ENCODE measurements around the gene ABCC1. TPM values are rescaled to one million over a fixed set of nuclear protein-coding genes. Genes with fewer than 3 reads are reported as not detected.
A peak's percentile ranks its signal among the peaks of the same experiment; 100 is the strongest.
"Not testable (repeated sequence)": the region's sequence is repeated elsewhere in the genome, so short reads cannot be mapped to it uniquely, and the experiment has no call there.

Gene ABCC1
- total RNA-seq, 1 donor from 2014 or later, result 95.7 TPM

DNA sequence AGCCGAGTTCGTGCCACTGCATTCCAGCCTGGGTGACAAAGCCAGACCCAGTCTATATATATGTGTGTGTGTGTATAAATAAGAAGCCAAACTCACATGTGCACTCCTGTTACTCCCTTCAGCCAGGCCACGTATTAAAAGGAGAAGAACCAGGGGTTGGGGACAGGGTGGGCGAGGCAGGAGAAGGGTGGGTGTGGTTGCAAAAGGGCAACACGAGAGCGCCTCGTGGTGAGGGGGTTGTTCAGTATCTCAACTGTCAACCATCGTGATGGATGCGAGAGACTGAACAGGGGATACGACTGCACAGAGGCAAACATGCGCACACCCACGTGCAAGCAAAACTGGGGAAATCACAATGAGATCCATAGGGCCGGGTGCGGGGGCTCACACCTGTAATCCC is 219.0 kb downstream of the ABCC1 start:
- H3K27me3 Mint-ChIP-seq (ENCODE audit: low read depth), result no peaks in the 10 kb centered on the region
- no peak overlapping the region for H3K4me3 Mint-ChIP-seq (ENCODE audit: low read depth)
- intact Hi-C loops (cut with micrococcal nuclease), result no loop called here
- H3K36me3 Mint-ChIP-seq (ENCODE audit: low read depth), result no peaks in the 10 kb centered on the region
- DNase-seq (ENCODE audit: low spot score), result no peak
- H3K4me1 Mint-ChIP-seq (ENCODE audit: low read depth), result peaks cover 2% of the 10 kb centered on the region
- no peak overlapping the region for H3K27ac Mint-ChIP-seq
- H3K9me3 Mint-ChIP-seq, result no peaks in the 10 kb centered on the region

DNA sequence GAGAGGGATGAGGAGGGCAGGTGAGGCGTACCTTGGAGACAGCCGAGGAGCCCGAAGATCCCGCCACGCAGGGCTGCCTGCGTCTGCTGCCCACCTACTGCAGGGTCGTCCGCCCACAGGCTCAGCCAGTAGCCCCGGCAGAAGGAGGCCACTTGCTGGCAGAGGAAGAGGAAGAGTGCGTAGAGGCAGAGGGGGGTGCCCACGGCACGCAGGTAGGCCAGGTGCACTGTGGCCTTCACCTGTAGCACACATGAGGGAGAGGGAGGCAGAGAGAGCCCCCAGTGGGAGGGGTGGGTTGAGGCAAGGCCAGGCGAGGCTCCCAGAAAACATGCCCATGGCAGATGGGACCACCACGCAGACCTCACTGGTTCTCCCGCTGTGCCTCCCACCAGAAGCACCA is 220.2 kb downstream of the ABCC1 start:
- no peak overlapping the region for H3K27ac Mint-ChIP-seq
- H3K27me3 Mint-ChIP-seq (ENCODE audit: low read depth), result no peaks in the 10 kb centered on the region
- H3K9me3 Mint-ChIP-seq, result no peaks in the 10 kb centered on the region
- H3K36me3 Mint-ChIP-seq (ENCODE audit: low read depth), result no peaks in the 10 kb centered on the region
- intact Hi-C loops (cut with micrococcal nuclease), result no loop called here
- H3K4me3 Mint-ChIP-seq (ENCODE audit: low read depth), result no peak overlapping the region
- H3K4me1 Mint-ChIP-seq (ENCODE audit: low read depth), result peaks cover 2% of the 10 kb centered on the region
- DNase-seq (ENCODE audit: low spot score), result no peak

DNA sequence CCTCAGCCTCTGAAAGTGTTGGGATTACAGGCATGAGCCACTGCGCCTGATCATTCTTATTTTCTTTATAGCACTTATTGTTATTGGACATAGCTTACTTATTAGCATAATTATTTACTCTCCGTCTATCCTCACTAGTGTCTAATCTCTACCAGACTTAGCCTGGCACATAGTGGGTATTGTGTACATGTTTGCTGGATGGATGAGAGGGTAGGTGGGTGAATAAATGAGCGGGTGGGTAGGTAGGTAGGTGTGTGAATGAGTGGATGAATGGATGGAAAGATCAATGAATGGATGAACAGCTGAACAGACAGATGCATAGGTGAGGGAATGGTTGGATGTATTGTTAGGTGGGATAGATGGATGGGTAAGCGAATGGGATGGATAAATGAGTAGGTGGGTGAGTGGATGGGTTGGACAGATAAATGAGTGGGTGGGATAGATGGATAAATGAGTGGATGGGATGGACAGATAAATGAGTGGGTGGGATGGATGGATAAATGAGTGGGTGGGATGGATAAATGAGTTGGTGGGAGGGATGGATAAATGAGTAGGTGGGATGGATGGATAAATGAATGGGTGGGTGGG is 222.0 kb downstream of the ABCC1 start:
- H3K36me3 Mint-ChIP-seq (ENCODE audit: low read depth), result no peaks in the 10 kb centered on the region
- H3K4me1 Mint-ChIP-seq (ENCODE audit: low read depth), result peaks cover 2% of the 10 kb centered on the region
- H3K9me3 Mint-ChIP-seq, result no peaks in the 10 kb centered on the region
- peak overlapping the region; percentile 0 for H3K27ac Mint-ChIP-seq
- no peak for DNase-seq (ENCODE audit: low spot score)
- intact Hi-C loops (cut with micrococcal nuclease), result no loop called here
- H3K4me3 Mint-ChIP-seq (ENCODE audit: low read depth), result no peak overlapping the region
- no peaks in the 10 kb centered on the region for H3K27me3 Mint-ChIP-seq (ENCODE audit: low read depth)

DNA sequence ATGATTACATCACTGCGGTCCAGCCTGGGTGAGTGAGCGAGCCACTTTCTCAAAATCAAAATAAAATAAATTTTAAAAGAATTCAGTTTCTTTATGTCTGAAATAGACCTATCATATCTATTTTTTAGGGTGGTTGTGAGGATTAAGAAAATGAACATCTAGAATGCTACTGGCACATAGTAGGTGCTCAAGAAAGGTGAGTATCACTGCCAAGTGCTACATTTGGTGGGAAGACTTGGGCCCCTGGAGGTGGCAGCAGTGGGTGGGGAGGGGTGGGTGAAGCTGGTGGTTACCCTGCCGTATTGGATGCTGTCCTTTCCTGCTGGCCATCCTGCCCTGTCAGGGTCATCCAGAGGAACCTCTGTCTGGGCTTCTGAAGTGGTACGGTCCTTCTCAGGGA is 223.6 kb downstream of the ABCC1 start:
- intact Hi-C loops (cut with micrococcal nuclease), result no loop called here
- no peak for DNase-seq (ENCODE audit: low spot score)
- H3K27ac Mint-ChIP-seq, result no peak overlapping the region
- H3K4me1 Mint-ChIP-seq (ENCODE audit: low read depth), result peaks cover 2% of the 10 kb centered on the region
- H3K4me3 Mint-ChIP-seq (ENCODE audit: low read depth), result no peak overlapping the region
- no peaks in the 10 kb centered on the region for H3K36me3 Mint-ChIP-seq (ENCODE audit: low read depth)
- no peaks in the 10 kb centered on the region for H3K27me3 Mint-ChIP-seq (ENCODE audit: low read depth)
- H3K9me3 Mint-ChIP-seq, result no peaks in the 10 kb centered on the region

DNA sequence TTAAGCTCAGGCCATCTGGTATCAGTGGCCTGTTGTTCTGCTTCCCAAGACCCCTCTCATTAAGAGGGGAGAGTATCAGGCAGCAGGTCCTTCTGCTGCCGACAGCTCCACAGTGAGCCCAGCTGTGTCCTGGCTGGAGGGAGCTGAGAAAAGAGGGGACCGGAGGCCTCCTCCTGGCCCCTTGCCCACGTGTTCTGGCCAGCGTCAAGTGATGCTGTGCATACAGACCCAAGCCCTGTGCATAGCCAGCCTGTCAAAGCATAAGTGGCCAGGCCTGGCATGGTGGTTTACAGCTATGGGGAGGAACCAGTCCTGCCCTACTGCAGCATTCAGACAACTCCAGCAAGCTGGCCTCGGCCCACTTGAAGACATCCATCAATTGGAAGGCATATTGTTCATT is 225.9 kb downstream of the ABCC1 start:
- H3K27me3 Mint-ChIP-seq (ENCODE audit: low read depth), result no peaks in the 10 kb centered on the region
- H3K27ac Mint-ChIP-seq, result no peak overlapping the region
- no peak overlapping the region for H3K4me3 Mint-ChIP-seq (ENCODE audit: low read depth)
- no peak for DNase-seq (ENCODE audit: low spot score)
- H3K4me1 Mint-ChIP-seq (ENCODE audit: low read depth), result peaks cover 2% of the 10 kb centered on the region
- H3K9me3 Mint-ChIP-seq, result no peaks in the 10 kb centered on the region
- H3K36me3 Mint-ChIP-seq (ENCODE audit: low read depth), result no peaks in the 10 kb centered on the region
- intact Hi-C loops (cut with micrococcal nuclease), result no loop called here

DNA sequence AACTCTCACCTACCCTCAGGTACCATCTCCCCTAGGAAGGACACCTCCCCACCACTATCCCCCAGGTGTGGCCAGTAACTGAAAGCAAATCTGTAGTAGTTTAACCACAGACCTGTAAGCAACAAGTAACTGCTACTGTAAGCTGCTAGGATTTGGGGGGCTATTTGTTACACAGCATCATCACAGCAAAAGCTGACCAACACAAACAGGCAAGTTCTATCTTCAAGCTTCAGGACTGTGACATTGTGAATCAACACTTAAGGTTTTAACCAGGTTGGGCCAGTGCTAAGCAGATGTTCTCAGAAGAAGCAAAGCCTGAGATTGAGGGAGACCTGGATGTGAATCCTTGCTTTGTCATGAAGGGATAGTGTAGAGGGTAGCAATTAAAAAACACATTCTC is 226.9 kb downstream of the ABCC1 start:
- Mint-ChIP-seq H3K27me3 (ENCODE audit: low read depth) (no peaks in the 10 kb centered on the region), H3K4me3 (ENCODE audit: low read depth) (no peak overlapping the region), H3K36me3 (ENCODE audit: low read depth) (no peaks in the 10 kb centered on the region), H3K4me1 (ENCODE audit: low read depth) (peaks cover 2% of the 10 kb centered on the region), H3K9me3 (no peaks in the 10 kb centered on the region), H3K27ac (no peak overlapping the region)
- no peak for DNase-seq (ENCODE audit: low spot score)
- intact Hi-C loops (cut with micrococcal nuclease), result no loop called here

DNA sequence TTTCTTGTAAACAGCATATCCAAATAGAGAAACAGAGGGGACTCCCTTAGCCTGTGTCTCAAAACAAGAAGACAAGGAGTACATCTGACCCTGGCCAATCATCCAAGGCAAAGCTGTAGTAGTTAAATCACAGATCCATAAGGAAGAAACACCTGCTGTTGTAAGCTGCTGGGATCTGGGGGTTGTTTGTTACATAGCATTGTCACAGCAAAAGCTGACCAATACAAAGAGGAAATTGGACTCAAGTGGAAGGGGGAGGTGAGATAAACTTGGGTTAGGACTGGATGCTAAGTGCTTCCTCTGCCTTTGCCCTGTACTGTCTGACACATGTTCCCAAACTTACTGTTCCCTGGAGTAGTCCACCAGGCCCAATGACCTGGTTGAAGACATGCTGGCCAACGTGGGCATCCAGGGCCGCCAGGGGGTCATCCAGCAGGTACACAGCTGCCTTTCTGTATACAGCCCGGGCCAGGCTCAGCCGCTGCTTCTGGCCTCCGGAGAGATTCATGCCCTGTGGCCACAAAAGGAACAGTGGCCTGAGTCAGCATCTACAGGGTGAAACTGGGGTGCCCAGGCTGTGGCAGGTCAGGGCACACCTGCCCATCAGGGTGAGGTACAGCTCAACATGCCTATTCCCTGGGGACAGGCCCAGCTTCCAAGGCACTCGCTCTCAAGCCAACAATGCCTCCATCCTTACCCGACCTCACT is 229.2 kb downstream of the ABCC1 start:
- Mint-ChIP-seq H3K4me3 (ENCODE audit: low read depth) (no peak overlapping the region), H3K4me1 (ENCODE audit: low read depth) (no peaks in the 10 kb centered on the region), H3K27ac (no peak overlapping the region), H3K27me3 (ENCODE audit: low read depth) (no peaks in the 10 kb centered on the region), H3K36me3 (ENCODE audit: low read depth) (no peaks in the 10 kb centered on the region), H3K9me3 (no peaks in the 10 kb centered on the region)
- no peak for DNase-seq (ENCODE audit: low spot score)
- intact Hi-C loops (cut with micrococcal nuclease), result no loop called here

DNA sequence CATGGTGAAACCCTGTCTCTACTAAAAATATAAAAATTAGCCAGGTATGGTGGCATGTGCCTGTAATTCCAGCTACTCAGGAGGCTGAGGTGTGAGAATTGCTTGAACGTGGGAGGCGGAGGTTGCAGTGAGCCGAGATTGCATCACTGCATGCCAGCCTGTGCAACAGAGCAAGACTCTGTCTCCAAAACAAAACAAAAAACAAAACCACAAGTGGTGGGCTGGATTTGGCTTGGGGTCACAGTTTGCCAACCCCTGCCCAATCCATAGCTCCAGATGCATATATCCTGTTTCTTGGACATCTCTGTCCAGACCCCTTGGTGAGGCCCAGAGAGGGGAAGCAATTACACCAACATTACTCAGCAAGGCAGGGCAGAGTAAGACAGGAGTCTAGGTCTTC is 232.3 kb downstream of the ABCC1 start:
- H3K27ac Mint-ChIP-seq; H3K9me3 Mint-ChIP-seq; H3K27me3 Mint-ChIP-seq (ENCODE audit: low read depth); intact Hi-C loops (cut with micrococcal nuclease); H3K36me3 Mint-ChIP-seq (ENCODE audit: low read depth); H3K4me3 Mint-ChIP-seq (ENCODE audit: low read depth); H3K4me1 Mint-ChIP-seq (ENCODE audit: low read depth); DNase-seq (ENCODE audit: low spot score): not testable (repeated sequence)

DNA sequence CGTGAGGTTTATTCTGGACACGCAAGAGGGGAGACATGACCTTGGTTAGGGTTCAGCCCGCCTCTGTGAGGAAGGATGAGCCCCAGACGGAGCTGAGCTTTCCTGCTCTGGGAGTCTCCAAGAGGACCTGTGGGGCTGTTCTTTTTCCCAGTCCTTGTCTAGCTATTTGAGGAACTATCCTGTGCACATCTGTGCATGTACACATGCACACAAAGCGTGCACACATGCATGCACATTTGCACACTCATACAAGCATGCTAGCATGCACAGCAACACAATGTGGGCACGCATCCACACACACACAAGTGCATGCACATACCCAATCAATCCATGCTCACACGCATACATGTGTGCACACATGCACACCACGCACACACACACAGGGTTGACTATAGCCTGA is 233.5 kb downstream of the ABCC1 start:
- Mint-ChIP-seq H3K36me3 (ENCODE audit: low read depth) (no peaks in the 10 kb centered on the region), H3K9me3 (no peaks in the 10 kb centered on the region), H3K4me1 (ENCODE audit: low read depth) (no peaks in the 10 kb centered on the region), H3K27me3 (ENCODE audit: low read depth) (no peaks in the 10 kb centered on the region), H3K27ac (no peak overlapping the region), H3K4me3 (ENCODE audit: low read depth) (no peak overlapping the region)
- DNase-seq (ENCODE audit: low spot score), result no peak
- intact Hi-C loops (cut with micrococcal nuclease), result no loop called here

DNA sequence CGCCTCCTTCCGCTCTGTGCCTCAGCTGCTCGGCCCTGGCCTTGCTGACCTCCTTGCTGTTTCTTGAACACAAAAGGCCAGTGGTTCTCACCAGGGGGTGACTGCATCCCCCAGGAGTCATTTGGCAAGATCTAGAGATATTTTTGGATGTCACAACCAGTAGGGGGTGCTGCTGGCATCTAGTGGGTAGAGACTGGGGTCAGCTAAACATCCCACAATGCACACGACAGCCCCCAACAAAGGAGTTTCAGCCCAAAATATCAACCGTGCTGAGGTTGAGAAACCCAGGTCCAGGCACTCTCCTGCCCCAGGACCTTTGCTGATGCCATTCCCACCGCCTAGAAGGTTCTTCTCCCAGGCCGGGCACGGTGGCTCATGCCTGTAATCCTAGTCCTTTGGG is 234.1 kb downstream of the ABCC1 start:
- Mint-ChIP-seq H3K9me3 (no peaks in the 10 kb centered on the region), H3K4me1 (ENCODE audit: low read depth) (no peaks in the 10 kb centered on the region), H3K27ac (no peak overlapping the region), H3K27me3 (ENCODE audit: low read depth) (no peaks in the 10 kb centered on the region), H3K4me3 (ENCODE audit: low read depth) (no peak overlapping the region), H3K36me3 (ENCODE audit: low read depth) (no peaks in the 10 kb centered on the region)
- DNase-seq (ENCODE audit: low spot score), result no peak
- intact Hi-C loops (cut with micrococcal nuclease), result no loop called here

DNA sequence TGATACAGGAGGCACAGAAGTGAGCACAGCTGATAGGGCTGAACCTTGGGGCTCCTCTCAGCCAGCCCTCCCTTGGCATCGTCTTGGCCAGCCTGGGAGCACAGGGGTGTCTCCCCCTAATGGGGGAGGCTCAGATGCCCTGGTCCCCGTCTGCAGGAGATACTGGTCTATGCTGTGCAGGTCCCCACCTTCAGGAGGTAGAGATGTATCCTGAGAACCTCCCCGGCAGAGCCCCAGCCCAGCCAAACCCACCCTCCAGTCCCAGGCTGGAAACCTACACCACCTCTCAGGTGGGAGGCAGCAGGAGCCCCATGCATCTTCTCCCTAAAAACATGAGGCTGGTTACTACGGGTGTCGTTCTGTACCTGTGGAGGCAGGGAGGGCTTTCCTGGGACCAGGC is 235.2 kb downstream of the ABCC1 start:
- no peaks in the 10 kb centered on the region for H3K27me3 Mint-ChIP-seq (ENCODE audit: low read depth)
- H3K27ac Mint-ChIP-seq, result no peak overlapping the region
- no peaks in the 10 kb centered on the region for H3K4me1 Mint-ChIP-seq (ENCODE audit: low read depth)
- DNase-seq (ENCODE audit: low spot score), result no peak
- H3K4me3 Mint-ChIP-seq (ENCODE audit: low read depth), result no peak overlapping the region
- no peaks in the 10 kb centered on the region for H3K36me3 Mint-ChIP-seq (ENCODE audit: low read depth)
- no peaks in the 10 kb centered on the region for H3K9me3 Mint-ChIP-seq
- intact Hi-C loops (cut with micrococcal nuclease), result no loop called here

DNA sequence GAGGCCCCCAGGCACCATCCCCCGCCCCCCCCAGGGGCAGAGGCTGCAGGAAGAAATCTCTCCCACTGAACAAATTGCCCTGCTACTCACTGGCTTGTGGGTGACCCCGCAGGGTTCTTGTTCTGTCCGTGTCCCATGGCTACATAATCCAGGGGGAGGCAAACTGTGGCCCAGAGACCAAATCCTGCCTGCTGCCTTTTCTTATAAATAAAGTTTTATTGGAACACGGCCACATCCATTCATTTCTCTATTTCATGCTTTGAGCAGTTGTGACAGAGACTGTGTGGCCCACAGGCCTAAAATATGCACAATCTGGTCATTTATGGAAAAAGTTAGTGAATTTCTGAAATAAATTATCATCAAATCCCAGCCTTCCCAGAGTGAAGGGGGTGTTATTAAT is 235.7 kb downstream of the ABCC1 start:
- Mint-ChIP-seq H3K9me3 (no peaks in the 10 kb centered on the region), H3K36me3 (ENCODE audit: low read depth) (no peaks in the 10 kb centered on the region), H3K4me1 (ENCODE audit: low read depth) (no peaks in the 10 kb centered on the region), H3K4me3 (ENCODE audit: low read depth) (no peak overlapping the region), H3K27me3 (ENCODE audit: low read depth) (no peaks in the 10 kb centered on the region), H3K27ac (no peak overlapping the region)
- no peak for DNase-seq (ENCODE audit: low spot score)
- intact Hi-C loops (cut with micrococcal nuclease), result no loop called here

DNA sequence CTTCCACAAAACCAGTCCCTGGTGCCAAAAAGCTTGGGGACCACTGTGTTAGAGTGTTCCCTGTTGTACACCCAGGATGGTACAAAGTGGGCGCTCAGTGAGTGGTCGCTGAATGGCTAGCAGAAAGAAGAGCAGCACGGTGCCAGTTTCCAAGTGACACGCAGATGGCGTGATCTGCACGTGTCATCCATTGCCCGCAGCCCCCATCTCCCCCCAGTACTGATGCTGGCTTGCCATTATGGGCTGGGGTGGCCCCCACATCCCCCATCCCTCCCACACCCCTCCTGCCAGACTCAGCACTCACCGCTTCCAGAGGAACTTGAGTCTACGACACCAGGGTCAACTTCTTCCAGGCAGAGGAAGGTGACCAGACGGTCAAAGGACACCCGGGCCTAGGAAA is 237.4 kb downstream of the ABCC1 start:
- Mint-ChIP-seq H3K4me1 (ENCODE audit: low read depth) (no peaks in the 10 kb centered on the region), H3K27me3 (ENCODE audit: low read depth) (no peaks in the 10 kb centered on the region), H3K9me3 (no peaks in the 10 kb centered on the region), H3K36me3 (ENCODE audit: low read depth) (no peaks in the 10 kb centered on the region), H3K27ac (no peak overlapping the region), H3K4me3 (ENCODE audit: low read depth) (no peak overlapping the region)
- DNase-seq (ENCODE audit: low spot score), result no peak
- intact Hi-C loops (cut with micrococcal nuclease), result no loop called here

DNA sequence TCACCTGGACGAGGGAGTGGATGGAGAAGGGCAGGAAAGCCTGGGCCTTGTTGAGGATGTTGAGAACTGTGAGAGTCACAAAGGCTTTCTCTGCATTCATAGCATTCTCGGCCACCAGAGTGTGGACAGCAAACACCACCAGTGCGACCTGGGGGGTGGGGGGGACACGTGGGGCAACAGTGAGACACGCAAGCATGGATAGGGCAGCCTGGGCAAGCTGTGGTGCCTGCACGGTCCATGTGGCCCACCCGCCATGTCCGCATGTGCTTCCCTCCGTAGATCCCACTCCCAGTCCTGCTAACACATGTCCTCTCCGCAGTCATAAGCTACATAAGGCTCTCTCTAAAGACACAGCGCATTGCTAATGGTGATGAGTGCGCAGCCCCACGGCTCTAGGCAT is 239.4 kb downstream of the ABCC1 start:
- DNase-seq (ENCODE audit: low spot score), result no peak
- Mint-ChIP-seq H3K4me3 (ENCODE audit: low read depth) (no peak overlapping the region), H3K27me3 (ENCODE audit: low read depth) (no peaks in the 10 kb centered on the region), H3K27ac (no peak overlapping the region), H3K36me3 (ENCODE audit: low read depth) (no peaks in the 10 kb centered on the region), H3K9me3 (no peaks in the 10 kb centered on the region), H3K4me1 (ENCODE audit: low read depth) (no peaks in the 10 kb centered on the region)
- intact Hi-C loops (cut with micrococcal nuclease), result no loop called here

All from activated T-helper 2 cell treated with anti-CD3 and anti-CD28 coated beads, Interferon-gamma antibody, Interleukin-2, Interleukin-4, amounts not matched to agents 10 μg/mL and 5 μg/mL and 100 μg/mL, durations not matched to agents 14 hours and 24 hours and 36 hours (primary cell).